ENCODE measurements around the gene CD248. TPM values are rescaled to one million over a fixed set of nuclear protein-coding genes. Genes with fewer than 3 reads are reported as not detected.

CD248 gene
- total RNA-seq, 4 donors from 2014 or later = 4.6 to 24.8 (median 6.6) TPM

DNA sequence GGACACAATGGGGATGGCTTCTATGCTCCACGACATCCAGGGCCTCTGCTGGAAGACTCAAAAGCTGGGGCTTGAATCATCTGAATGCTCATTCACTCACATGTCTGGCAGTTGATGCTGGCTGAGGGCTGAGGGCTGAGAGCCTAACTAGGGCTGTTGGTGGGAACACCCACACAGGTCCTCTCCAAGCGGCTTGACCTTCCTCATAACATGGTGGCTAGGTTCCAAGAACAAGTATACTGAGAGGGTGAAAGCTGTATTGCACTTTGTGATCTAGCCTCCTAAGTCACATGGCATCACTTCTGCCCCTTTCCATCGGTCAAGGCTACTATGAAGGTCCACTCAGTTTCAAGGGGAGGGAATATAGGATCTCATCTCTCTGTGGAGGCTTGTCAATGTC is 17.7 kb downstream of the CD248 start:
- intact Hi-C loops (cut with DNase I) = no loop called here
- Histone ChIP-seq H3K4me1 (no peaks in the 10 kb centered on the region), H3K9me3 (no peaks in the 10 kb centered on the region), H3K27me3 (no peaks in the 10 kb centered on the region), H3K4me3 (replicated peaks in 1 of 3) (no peak overlapping the region), H3K27ac (no peak overlapping the region), H3K36me3 (no peaks in the 10 kb centered on the region)
- no peak for TF ChIP-seq POLR2A (IDR thresholded peaks at IDR 0.05)
- TF ChIP-seq, protein P1, sequence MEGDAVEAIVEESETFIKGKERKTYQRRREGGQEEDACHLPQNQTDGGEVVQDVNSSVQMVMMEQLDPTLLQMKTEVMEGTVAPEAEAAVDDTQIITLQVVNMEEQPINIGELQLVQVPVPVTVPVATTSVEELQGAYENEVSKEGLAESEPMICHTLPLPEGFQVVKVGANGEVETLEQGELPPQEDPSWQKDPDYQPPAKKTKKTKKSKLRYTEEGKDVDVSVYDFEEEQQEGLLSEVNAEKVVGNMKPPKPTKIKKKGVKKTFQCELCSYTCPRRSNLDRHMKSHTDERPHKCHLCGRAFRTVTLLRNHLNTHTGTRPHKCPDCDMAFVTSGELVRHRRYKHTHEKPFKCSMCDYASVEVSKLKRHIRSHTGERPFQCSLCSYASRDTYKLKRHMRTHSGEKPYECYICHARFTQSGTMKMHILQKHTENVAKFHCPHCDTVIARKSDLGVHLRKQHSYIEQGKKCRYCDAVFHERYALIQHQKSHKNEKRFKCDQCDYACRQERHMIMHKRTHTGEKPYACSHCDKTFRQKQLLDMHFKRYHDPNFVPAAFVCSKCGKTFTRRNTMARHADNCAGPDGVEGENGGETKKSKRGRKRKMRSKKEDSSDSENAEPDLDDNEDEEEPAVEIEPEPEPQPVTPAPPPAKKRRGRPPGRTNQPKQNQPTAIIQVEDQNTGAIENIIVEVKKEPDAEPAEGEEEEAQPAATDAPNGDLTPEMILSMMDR (IDR thresholded peaks at IDR 0.05) = no peak
- DNase-seq = no peak
- 63 to 73% methylated on average over 3 of the region's 3 CpGs for WGBS, 2 donors

DNA sequence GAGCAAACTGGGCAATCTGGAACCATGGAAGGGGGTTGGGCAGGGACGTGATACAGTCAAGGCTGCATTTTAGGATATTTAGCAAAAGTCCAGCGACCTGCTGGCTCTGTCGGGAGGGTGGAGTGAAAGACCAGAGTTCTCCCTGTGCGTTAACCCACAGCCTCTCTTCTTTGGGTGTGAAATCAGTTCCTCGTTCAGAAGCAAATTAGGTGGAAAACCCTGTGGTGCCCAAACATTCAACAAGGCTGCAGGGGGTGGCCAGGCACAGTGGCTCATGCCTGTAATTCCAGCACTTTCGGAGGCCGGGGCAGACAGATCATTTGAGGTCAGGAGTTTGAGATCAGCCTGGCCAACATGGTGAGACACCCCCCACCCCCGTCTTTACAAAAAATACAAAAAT is 19.2 kb downstream of the CD248 start:
- intact Hi-C loops (cut with DNase I) = no loop called here
- Histone ChIP-seq H3K4me1 (no peaks in the 10 kb centered on the region), H3K27me3 (no peaks in the 10 kb centered on the region), H3K36me3 (no peaks in the 10 kb centered on the region), H3K27ac (no peak overlapping the region), H3K9me3 (no peaks in the 10 kb centered on the region), H3K4me3 (replicated peaks in 1 of 3) (no peak overlapping the region)
- no peak for TF ChIP-seq POLR2A (IDR thresholded peaks at IDR 0.05)
- TF ChIP-seq, protein P1 (IDR thresholded peaks at IDR 0.05) = no peak
- DNase-seq = no peak
- 41 to 64% methylated on average over 4 to 8 of the region's 8 CpGs for WGBS, 2 donors

DNA sequence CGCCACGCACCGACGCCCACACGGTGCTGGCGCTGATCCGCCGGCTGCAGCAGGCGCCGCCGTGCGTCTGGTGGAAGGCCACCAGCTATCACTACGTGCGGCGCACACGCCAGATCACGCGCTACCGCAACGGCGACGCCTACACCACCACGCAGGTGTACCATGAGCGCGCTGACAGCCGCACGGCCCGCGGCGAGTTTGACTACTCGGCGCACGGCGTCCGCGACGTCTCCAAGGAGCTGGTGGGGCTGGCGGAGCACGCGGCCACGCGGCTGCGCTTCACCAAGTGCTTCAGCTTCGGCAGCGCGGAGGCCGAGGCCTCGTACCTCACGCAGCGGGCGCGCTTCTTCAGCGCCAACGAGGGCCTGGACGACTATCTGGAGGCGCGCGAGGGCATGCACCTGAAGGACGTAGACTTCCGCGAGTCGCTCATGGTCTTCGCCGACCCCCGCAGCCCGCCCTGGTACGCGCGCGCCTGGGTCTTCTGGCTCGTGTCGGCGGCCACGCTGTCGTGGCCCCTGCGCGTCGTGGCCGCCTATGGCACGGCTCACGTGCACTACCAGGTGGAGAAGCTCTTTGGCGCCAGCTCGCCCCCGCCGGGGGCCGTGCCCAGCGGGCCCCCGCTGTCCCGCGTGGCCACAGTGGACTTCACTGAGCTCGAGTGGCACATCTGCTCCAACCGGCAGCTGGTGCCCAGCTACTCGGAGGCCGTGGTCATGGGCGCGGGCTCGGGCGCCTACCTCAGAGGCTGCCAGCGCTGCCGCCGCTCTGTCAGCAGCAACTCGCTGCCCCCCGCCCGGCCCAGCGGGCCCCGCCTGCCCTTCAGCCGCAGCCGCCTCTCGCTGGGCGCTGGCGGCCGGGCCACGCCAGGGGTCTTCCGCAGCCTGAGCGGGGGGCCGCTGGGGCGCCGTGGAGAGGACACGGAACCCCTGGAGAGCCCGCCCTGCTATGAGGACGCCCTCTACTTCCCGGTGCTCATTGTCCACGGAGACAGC is 21.9 kb downstream of the CD248 start:
- no peak overlapping the region for H3K4me3 ChIP-seq (replicated peaks in 1 of 3)
- H3K27ac ChIP-seq = no peak overlapping the region
- H3K9me3 ChIP-seq = no peaks in the 10 kb centered on the region
- no peaks in the 10 kb centered on the region for H3K36me3 ChIP-seq
- TF ChIP-seq, protein P1 (IDR thresholded peaks at IDR 0.05) = no peak
- TF ChIP-seq POLR2A (IDR thresholded peaks at IDR 0.05) = no peak
- H3K4me1 ChIP-seq = peaks cover 5 to 9% of the 10 kb centered on the region in 2 donors
- 75 to 85% methylated on average over 28 to 70 of the region's 123 CpGs for WGBS, 2 donors
- H3K27me3 ChIP-seq = peaks cover 4% of the 10 kb centered on the region
- intact Hi-C loops (cut with DNase I) = no loop called here
- no peak for DNase-seq

DNA sequence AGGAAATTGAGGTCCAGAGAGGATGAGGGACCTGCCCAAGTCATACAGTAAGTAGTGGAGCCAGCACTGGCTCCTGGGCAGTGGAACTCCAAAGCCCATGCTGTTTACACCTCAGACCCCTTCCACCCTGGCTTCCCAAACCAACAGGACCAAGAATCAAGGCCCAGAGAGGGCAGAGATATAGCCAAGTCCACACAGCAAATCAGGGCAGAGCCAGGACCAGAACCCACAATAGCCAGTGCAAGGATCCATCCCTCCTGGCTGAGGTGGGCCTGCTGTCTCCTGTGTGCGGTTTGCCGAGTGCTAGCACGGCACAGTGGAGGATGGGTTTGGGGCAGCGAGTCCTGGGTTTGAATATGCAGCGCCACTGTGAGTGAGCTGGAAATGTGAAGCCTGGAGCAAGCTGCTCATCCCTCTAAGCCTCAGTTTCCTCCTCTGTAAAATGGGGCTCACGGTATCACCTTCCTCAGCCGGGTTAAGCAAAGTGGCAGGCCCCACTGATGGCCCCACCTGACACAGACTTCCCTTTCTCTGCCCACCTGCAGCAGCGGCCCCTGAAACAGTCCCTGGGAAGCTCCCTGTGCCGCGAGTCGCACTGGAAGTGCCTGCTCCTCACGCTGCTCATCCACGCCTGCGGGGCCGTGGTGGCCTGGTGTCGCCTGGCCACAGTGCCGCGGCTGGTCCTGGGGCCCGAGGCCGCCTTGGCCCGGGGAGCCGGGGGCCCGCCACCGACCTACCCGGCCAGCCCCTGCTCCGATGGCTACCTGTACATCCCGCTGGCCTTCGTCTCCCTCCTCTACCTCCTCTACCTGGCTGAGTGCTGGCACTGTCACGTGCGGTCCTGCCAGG is 22.8 kb downstream of the CD248 start:
- DNase-seq = no peak
- no peaks in the 10 kb centered on the region for H3K36me3 ChIP-seq
- no peaks in the 10 kb centered on the region for H3K9me3 ChIP-seq
- H3K4me1 ChIP-seq = peaks cover 10 to 13% of the 10 kb centered on the region in 2 donors
- TF ChIP-seq, protein P1 (IDR thresholded peaks at IDR 0.05) = no peak
- no peak for TF ChIP-seq POLR2A (IDR thresholded peaks at IDR 0.05)
- WGBS, 2 donors = 76 to 79% methylated on average over 9 to 20 of the region's 30 CpGs
- no peak overlapping the region for H3K27ac ChIP-seq
- intact Hi-C loops (cut with DNase I) = no loop called here
- H3K4me3 ChIP-seq (replicated peaks in 1 of 3) = no peak overlapping the region
- peaks cover 4% of the 10 kb centered on the region for H3K27me3 ChIP-seq
